HepG2 (cell line): ENCODE data around the gene RNF150. TPM values are rescaled to one million over a fixed set of nuclear protein-coding genes. Genes with fewer than 3 reads are reported as not detected.

ENCODE experiments used
- ATAC-seq: fragments of 200-7000 bp; cut with Tn5 transposase; 3 replicates; pipeline ENCODE4 v1.9.1; 2020; ENCODE audit warnings: mild to moderate bottlenecking, moderate library complexity
- BruUV-seq: library from RNA; stranded (reverse); fragments of 400-500 nt; replicated peaks from 2 replicates; lab custom pipeline; 2021; lab: Mats Ljungman, UMichigan
- CTCF ChIA-PET: fragments of 300-600 bp; formaldehyde crosslinking; extraction: SDS; loops from one replicate; lab custom pipeline; 2021; ENCODE audit warnings: low total read pairs, inconsistent platforms, low intra/inter-chr PET ratio; lab: Yijun Ruan, JAX
- POLR2A ChIA-PET: fragments of 350-600 bp; sonication (Branson Sonifier 250); formaldehyde crosslinking; loops from one replicate; lab custom pipeline; 2020; ENCODE audit warnings: antibody characterized with exemption, inconsistent platforms; lab: Yijun Ruan, JAX
- DNase-seq: peaks from one replicate; pipeline ENCODE4 v3.0.0-alpha.2; 2015; ENCODE audit warnings: low spot score
- FAIRE-seq: peaks from 3 replicates; lab custom pipeline; 2011; peaks lifted over from hg19 to GRCh38; lab: Jason Lieb, UNC
- H2AFZ ChIP-seq: one replicate; pipeline ENCODE4 v1.6.1; 2011; ENCODE audit warnings: low read length, inconsistent platforms
- H3K27ac ChIP-seq: fragments of 300-600 bp; 3 replicates; pipeline ENCODE4 v1.8.0; 2011; ENCODE audit warnings: mixed run types, mild to moderate bottlenecking, mixed read lengths, low read length, inconsistent platforms; ENCODE audit not compliant: insufficient read depth; ENCODE audit errors: extremely low read length
- H3K27me3 ChIP-seq, 2 experiments: fragments of 200-600 bp in 1 of 2; 2 replicates in 1 of 2; 3 replicates in 1 of 2; pipeline versions ENCODE4 v1.6.0 to v1.8.0; 2011; ENCODE audit warnings: low read length in 2 of 2, mild to moderate bottlenecking in 2 of 2, moderate library complexity in 2 of 2, inconsistent platforms in 1 of 2; ENCODE audit not compliant: insufficient read depth in 2 of 2, control insufficient read depth in 1 of 2
- H3K36me3 ChIP-seq, 2 experiments: fragments of 200-600 bp in 1 of 2; replicated peaks in 1 of 2; 2 replicates in 1 of 2; 3 replicates in 1 of 2; pipeline versions ENCODE4 v1.5.1 to v1.8.0; 2011; ENCODE audit warnings: low read length in 2 of 2, inconsistent platforms in 1 of 2; ENCODE audit not compliant: insufficient read depth in 2 of 2, control insufficient read depth in 1 of 2
- H3K4me1 ChIP-seq: 2 replicates; pipeline ENCODE4 v1.5.1; 2012; ENCODE audit warnings: low read length, inconsistent platforms; ENCODE audit not compliant: insufficient read depth
- H3K4me2 ChIP-seq: 2 replicates; pipeline ENCODE4 v1.6.0; 2011; ENCODE audit warnings: low read depth, low read length, inconsistent platforms
- H3K4me3 ChIP-seq, 3 experiments: fragments of 200-600 bp in 1 of 3; sonication (generic), shearing (Covaris generic) in 1 of 3; replicated peaks in 1 of 3; 2 replicates each; pipeline ENCODE4 v1.5.1; 2011 to 2016; ENCODE audit warnings: low read length in 3 of 3, inconsistent platforms in 2 of 3, low read depth in 2 of 3, mild to moderate bottlenecking in 2 of 3, control low read depth in 1 of 3, mixed read lengths in 1 of 3; ENCODE audit not compliant: insufficient read depth in 1 of 3
- H3K79me2 ChIP-seq: one replicate; pipeline ENCODE4 v1.6.1; 2011; ENCODE audit warnings: low read length, inconsistent platforms; ENCODE audit not compliant: insufficient read depth
- H3K9ac ChIP-seq: 2 replicates; pipeline ENCODE4 v1.6.0; 2011; ENCODE audit warnings: mild to moderate bottlenecking, low read depth, low read length, inconsistent platforms; ENCODE audit not compliant: insufficient read depth
- H3K9me3 ChIP-seq: 2 replicates; pipeline ENCODE4 v1.5.1; 2012; ENCODE audit warnings: mild to moderate bottlenecking, low read length
- H4K20me1 ChIP-seq: 2 replicates; pipeline ENCODE4 v1.6.0; 2011; ENCODE audit warnings: inconsistent platforms, mild to moderate bottlenecking, low read length, moderate library complexity; ENCODE audit not compliant: insufficient read depth
- ASH2L ChIP-seq: fragments of 300-600, 200-600 bp; sonication (generic); IDR thresholded peaks from 2 replicates; pipeline ENCODE4 v1.7.0; 2017; ENCODE audit warnings: low read depth, mild to moderate bottlenecking, moderate library complexity, mixed read lengths, low read length; ENCODE audit not compliant: insufficient read length
- ELF1 ChIP-seq: sonication (generic); formaldehyde crosslinking; IDR thresholded peaks from 2 replicates; pipeline ENCODE4 v1.4.0; 2020; ENCODE audit warnings: missing genetic modification reagents
- GATAD2A ChIP-seq: IDR thresholded peaks from 2 replicates; pipeline ENCODE4 v1.6.1; 2016
- HBP1 ChIP-seq: IDR thresholded peaks from 2 replicates; pipeline ENCODE4 v1.6.1; 2016; ENCODE audit warnings: low read depth, control low read depth
- KDM5B ChIP-seq: sonication (generic); formaldehyde crosslinking; IDR thresholded peaks from 2 replicates; pipeline ENCODE4 v1.4.0; 2020; ENCODE audit warnings: missing genetic modification reagents, mild to moderate bottlenecking, borderline replicate concordance
- MXD1 ChIP-seq: sonication (generic); formaldehyde crosslinking; IDR thresholded peaks from 2 replicates; pipeline ENCODE4 v1.4.0; 2020; ENCODE audit warnings: mild to moderate bottlenecking, missing genetic modification reagents
- NBN ChIP-seq: fragments of 450-650 bp; conservative IDR thresholded peaks from 2 replicates; pipeline ENCODE4 v1.6.1; 2017
- NFATC3 ChIP-seq: sonication (generic); formaldehyde crosslinking; IDR thresholded peaks from 2 replicates; pipeline ENCODE4 v1.5.1; 2020; ENCODE audit warnings: mild to moderate bottlenecking, missing genetic modification reagents
- POLR2G ChIP-seq: fragments of 200-400 bp; formaldehyde crosslinking; IDR thresholded peaks from 2 replicates; pipeline ENCODE4 v1.6.1; 2018; ENCODE audit warnings: mild to moderate bottlenecking, low read depth, low read length, moderate library complexity
- TMF1 ChIP-seq: sonication (generic); formaldehyde crosslinking; IDR thresholded peaks from 2 replicates; pipeline ENCODE4 v1.8.1; 2022; ENCODE audit warnings: low read depth, missing genetic modification reagents
- U2AF1 ChIP-seq: fragments of 200-400 bp; formaldehyde crosslinking; optimal IDR thresholded peaks from 2 replicates; pipeline ENCODE3; 2017; ENCODE audit warnings: mild to moderate bottlenecking, low read depth, low read length
- ZNF253 ChIP-seq: sonication (generic); formaldehyde crosslinking; IDR thresholded peaks from 2 replicates; pipeline ENCODE4 v1.8.0; 2022; ENCODE audit warnings: mild to moderate bottlenecking, missing genetic modification reagents, borderline replicate concordance
- ZNF569 ChIP-seq: sonication (generic); formaldehyde crosslinking; IDR thresholded peaks from 2 replicates; pipeline ENCODE4 v1.5.0; 2020; ENCODE audit warnings: mild to moderate bottlenecking, missing genetic modification reagents, moderate library complexity, borderline replicate concordance
- ZNF766 ChIP-seq: sonication (generic); formaldehyde crosslinking; IDR thresholded peaks from 2 replicates; pipeline ENCODE4 v1.5.0; 2020; ENCODE audit warnings: missing genetic modification reagents, borderline replicate concordance
- ZNF772 ChIP-seq: sonication (generic); formaldehyde crosslinking; IDR thresholded peaks from 2 replicates; pipeline ENCODE4 v1.5.0; 2020; ENCODE audit warnings: mild to moderate bottlenecking, missing genetic modification reagents
- ZNF777 ChIP-seq: sonication (generic); formaldehyde crosslinking; IDR thresholded peaks from 2 replicates; pipeline ENCODE4 v1.4.0; 2020; ENCODE audit warnings: missing genetic modification reagents
- ZXDC ChIP-seq: sonication (generic); formaldehyde crosslinking; IDR thresholded peaks from 2 replicates; pipeline ENCODE4 v1.5.0; 2020; ENCODE audit warnings: mild to moderate bottlenecking, missing genetic modification reagents
- WGBS: methylation state at CpG from one replicate; pipeline ENCODE4 v1.1.6; 2017; ENCODE audit warnings: low lambda C conversion rate; 5-methylcytosine and 5-hydroxymethylcytosine counted together
- in situ Hi-C: cut with HindIII; loops from 2 replicates; pipeline ENCODE4 v1.10.0; 2017; ENCODE audit warnings: low pct_unique_long_range_greater_than_20kb; ENCODE audit not compliant: extremely low pct_ligation_motif_present
- intact Hi-C: fragments of 100-400 bp; cut with micrococcal nuclease; formaldehyde crosslinking; loops from one replicate; pipeline ENCODE4 v1.10.0; 2022; ENCODE audit not compliant: unreplicated experiment
- polyA plus RNA-seq, 8 experiments: library from polyadenylated mRNA; depleted of rRNA in 3 of 8; stranded (reverse) in 7 of 8; unstranded in 1 of 8; fragments of >200 nt; fragmentation: Illumina TruSeq in 4 of 8; extraction: Trizol in 4 of 8; gene quantifications; 2 replicates each; pipeline versions ENCODE4 v1.2.1 to v1.2.3, GENCODE V29; 2011 to 2016; ENCODE audit warnings: low read depth in 4 of 8, missing spikeins in 1 of 8, mixed read lengths in 1 of 8; ENCODE audit not compliant: insufficient read depth in 1 of 8
- total RNA-seq, 5 experiments: library from RNA; depleted of rRNA; stranded (reverse); fragments of >200 nt; fragmentation: Illumina TruSeq; extraction: Trizol; gene quantifications; 2 replicates each; pipeline ENCODE4 v1.2.3, GENCODE V29; 2016; ENCODE audit warnings: low read depth in 1 of 5
- TF ChIP-seq, protein P1 (sequence below): sonication (generic); formaldehyde crosslinking; IDR thresholded peaks from 2 replicates; pipeline ENCODE4 v1.5.1; 2020; ENCODE audit warnings: missing genetic modification reagents, mild to moderate bottlenecking, borderline replicate concordance

Gene RNF150
- total and polyA plus RNA-seq, 2 of the 13 experiments (the other 11 are each of a cell fraction or from before 2014, with no cell fraction given), result 0.02 to 0.03 TPM

- CTCF ChIA-PET, result no interaction called here
- no peak overlapping the region for H3K4me3 ChIP-seq
- no peaks in the 10 kb centered on the region for H3K79me2 ChIP-seq
- H3K27ac ChIP-seq, result no peak overlapping the region
- intact Hi-C loops, result no loop called here
- no peak overlapping the region for H2AFZ ChIP-seq
- no peak for FAIRE-seq
- H3K4me1 ChIP-seq, result no peaks in the 10 kb centered on the region
- no peaks in the 10 kb centered on the region for H3K36me3 ChIP-seq
- DNase-seq, result no peak
- in situ Hi-C loops, result no loop called here
- POLR2A ChIA-PET, result no interaction called here
- no peak overlapping the region for H3K9ac ChIP-seq
- 0% methylated on average over 1 of the region's 1 CpG for WGBS
- ATAC-seq, result no peak
- no peak overlapping the region for H3K4me2 ChIP-seq
- no TSS peak for BruUV-seq
- no peaks in the 10 kb centered on the region for H4K20me1 ChIP-seq
- H3K9me3 ChIP-seq, result no peaks in the 10 kb centered on the region
- no peaks in the 10 kb centered on the region for H3K27me3 ChIP-seq
- no peak for TF ChIP-seq ZNF772 (CRISPR knock-in tag)
- TF ChIP-seq ZNF253 (CRISPR knock-in tag), result no peak
- TF ChIP-seq ZNF569 (CRISPR knock-in tag), result no peak
- TF ChIP-seq POLR2G, result no peak
- no peak for TF ChIP-seq U2AF1
- TF ChIP-seq HBP1 (CRISPR knock-in tag), result no peak
- no peak for TF ChIP-seq GATAD2A (CRISPR knock-in tag)
- no peak for TF ChIP-seq MXD1
- no peak for TF ChIP-seq TMF1
- TF ChIP-seq KDM5B, result no peak
- TF ChIP-seq NBN, result no peak
- TF ChIP-seq ZXDC (CRISPR knock-in tag), result no peak
- no peak for TF ChIP-seq ASH2L
- TF ChIP-seq ZNF766 (CRISPR knock-in tag), result no peak
- no peak for TF ChIP-seq ELF1 (CRISPR knock-in tag)
- TF ChIP-seq, protein P1, sequence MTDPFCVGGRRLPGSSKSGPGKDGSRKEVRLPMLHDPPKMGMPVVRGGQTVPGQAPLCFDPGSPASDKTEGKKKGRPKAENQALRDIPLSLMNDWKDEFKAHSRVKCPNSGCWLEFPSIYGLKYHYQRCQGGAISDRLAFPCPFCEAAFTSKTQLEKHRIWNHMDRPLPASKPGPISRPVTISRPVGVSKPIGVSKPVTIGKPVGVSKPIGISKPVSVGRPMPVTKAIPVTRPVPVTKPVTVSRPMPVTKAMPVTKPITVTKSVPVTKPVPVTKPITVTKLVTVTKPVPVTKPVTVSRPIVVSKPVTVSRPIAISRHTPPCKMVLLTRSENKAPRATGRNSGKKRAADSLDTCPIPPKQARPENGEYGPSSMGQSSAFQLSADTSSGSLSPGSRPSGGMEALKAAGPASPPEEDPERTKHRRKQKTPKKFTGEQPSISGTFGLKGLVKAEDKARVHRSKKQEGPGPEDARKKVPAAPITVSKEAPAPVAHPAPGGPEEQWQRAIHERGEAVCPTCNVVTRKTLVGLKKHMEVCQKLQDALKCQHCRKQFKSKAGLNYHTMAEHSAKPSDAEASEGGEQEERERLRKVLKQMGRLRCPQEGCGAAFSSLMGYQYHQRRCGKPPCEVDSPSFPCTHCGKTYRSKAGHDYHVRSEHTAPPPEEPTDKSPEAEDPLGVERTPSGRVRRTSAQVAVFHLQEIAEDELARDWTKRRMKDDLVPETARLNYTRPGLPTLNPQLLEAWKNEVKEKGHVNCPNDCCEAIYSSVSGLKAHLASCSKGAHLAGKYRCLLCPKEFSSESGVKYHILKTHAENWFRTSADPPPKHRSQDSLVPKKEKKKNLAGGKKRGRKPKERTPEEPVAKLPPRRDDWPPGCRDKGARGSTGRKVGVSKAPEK (CRISPR knock-in tag), result no peak
- no peak for TF ChIP-seq ZNF777 (CRISPR knock-in tag)
- no peak for TF ChIP-seq NFATC3
Measured at GRCh38 chr4:140955641-140956040, 177.6 kb downstream of the RNF150 start.
